Measurements from ENCODE around the gene SET. TPM values are rescaled to one million over a fixed set of nuclear protein-coding genes. Genes with fewer than 3 reads are reported as not detected.
A peak's percentile ranks its signal among the peaks of the same experiment; 100 is the strongest.

The SET gene
- total and polyA plus RNA-seq, 2 of the 8 experiments (the other 6 are each of a cell fraction or from before 2014, with no cell fraction given) = 466 to 1,345 TPM

DNA sequence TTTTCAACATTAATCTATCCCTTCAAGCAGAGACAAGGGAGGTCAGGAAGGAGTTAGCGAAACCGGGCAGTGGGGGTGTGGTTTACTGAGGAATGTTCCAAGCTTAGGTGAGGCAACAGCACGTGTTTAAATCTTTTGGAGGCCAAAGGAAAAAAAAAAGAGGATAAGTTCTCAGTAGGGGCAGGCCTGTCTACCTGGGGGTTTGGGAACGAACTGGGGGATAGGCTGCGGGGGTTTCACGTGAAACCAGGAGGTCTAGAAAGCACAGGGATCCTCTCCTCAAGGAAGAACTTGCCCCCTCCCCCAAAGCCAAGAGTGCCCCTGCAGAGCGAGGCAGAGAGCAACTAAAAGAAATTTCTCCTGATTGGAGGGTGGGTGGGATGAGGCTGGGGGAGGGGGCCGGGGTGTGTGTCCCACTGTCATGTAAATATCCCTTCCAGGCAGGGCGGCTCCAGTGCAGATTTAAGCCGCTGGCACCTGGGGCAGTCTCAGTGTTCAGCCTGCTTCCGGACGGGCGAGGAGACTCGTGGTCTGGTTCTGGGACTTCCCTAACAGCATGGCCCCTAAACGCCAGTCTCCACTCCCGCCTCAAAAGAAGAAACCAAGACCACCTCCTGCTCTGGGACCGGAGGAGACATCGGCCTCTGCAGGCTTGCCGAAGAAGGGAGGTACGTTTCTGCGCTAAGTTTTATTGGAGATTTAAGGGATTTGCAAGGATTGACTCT, 5.5 kb upstream of the SET start (continued):
- TF ChIP-seq POLR2AphosphoS5 (IDR thresholded peaks at IDR 0.05; ENCODE audit: low read depth, low read length) (peak; percentile 99), RFX5 (IDR thresholded peaks at IDR 0.05; ENCODE audit: borderline replicate concordance, low read depth, low read length) (no peak), CHD1 (IDR thresholded peaks at IDR 0.05; ENCODE audit: low read depth, low read length) (no peak; the same call in 1 of the 2 replicates), TBP (IDR thresholded peaks at IDR 0.05; ENCODE audit: low read depth, low read length) (peak; percentile 97), RNF2 (IDR thresholded peaks at IDR 0.05; ENCODE audit: borderline replicate concordance, low read depth, low read length, missing control alignments, poor library complexity, severe bottlenecking) (no peak), SP1 (IDR thresholded peaks at IDR 0.05; ENCODE audit: low read depth, low read length) (0 out of 2 replicates have a peak, but pooled peaks have one; percentile 16), HDAC2 (IDR thresholded peaks at IDR 0.05; ENCODE audit: borderline replicate concordance in 1 of 2, low read depth in 2 of 2, low read length in 2 of 2) (no peak), SIN3A (conservative IDR thresholded peaks at IDR 0.05 in 1 of 2, IDR thresholded peaks at IDR 0.05 in 1 of 2; ENCODE audit: low read depth in 1 of 2, low read length in 2 of 2) (peak; percentile 28 to 47; a peak in 2 of 4 replicates), BACH1 (IDR thresholded peaks at IDR 0.05; ENCODE audit: low read length) (no peak), TAF1 (IDR thresholded peaks at IDR 0.05; ENCODE audit: low read depth, low read length) (peak; percentile 99), SUZ12 (IDR thresholded peaks at IDR 0.05; ENCODE audit: low read length) (no peak), SIX5 (IDR thresholded peaks at IDR 0.05; ENCODE audit: low read depth, low read length) (no peak), KDM5A (IDR thresholded peaks at IDR 0.05; ENCODE audit: low read length) (no peak), JUND (IDR thresholded peaks at IDR 0.05; ENCODE audit: low read length) (no peak)

Measured in H1 (cell line).